Motor neuron (in vitro differentiated cells): Measurements from ENCODE around the gene IFT27. TPM values are rescaled to one million over a fixed set of nuclear protein-coding genes. Genes with fewer than 3 reads are reported as not detected.
A peak's percentile ranks its signal among the peaks of the same experiment; 100 is the strongest.
"Not testable (repeated sequence)": the region's sequence is repeated elsewhere in the genome, so short reads cannot be mapped to it uniquely, and the experiment has no call there.

Source experiments
- ATAC-seq, 8 experiments: fragments of 200-7000 bp; cut with Tn5 transposase; replicated peaks in 6 of 8; 2 replicates each; pipeline ENCODE4 v1.8.0; 2021; ENCODE audit warnings: mild to moderate bottlenecking in 8 of 8, moderate library complexity in 8 of 8
- H3K27ac ChIP-seq, 2 donors: fragments of 250-450 bp; sonication (Bioruptor Pico); 2 replicates each; pipeline ENCODE4 v1.9.0; 2021; ENCODE audit warnings: antibody characterized with exemption in 2 of 2, mild to moderate bottlenecking in 2 of 2, moderate library complexity in 1 of 2
- H3K4me1 ChIP-seq, 2 donors: fragments of 250-450 bp; sonication (Bioruptor Pico); replicated peaks in 1 of 2; 2 replicates each; pipeline ENCODE4 v1.6.1; 2021; ENCODE audit warnings: antibody characterized with exemption in 2 of 2, mild to moderate bottlenecking in 2 of 2, moderate library complexity in 1 of 2
- H3K4me3 ChIP-seq, 5 donors: fragments of 250-450 bp; sonication (Bioruptor Pico); 2 replicates each; pipeline ENCODE4 v1.9.0; 2021; ENCODE audit warnings: antibody characterized with exemption in 5 of 5, mild to moderate bottlenecking in 5 of 5, moderate library complexity in 4 of 5
- WGBS, 10 experiments: fragments of 450-650 bp; shearing (Covaris generic); methylation state at CpG; one replicate each; pipeline ENCODE4 v1.0.0; 2022; 5-methylcytosine and 5-hydroxymethylcytosine counted together
- in situ Hi-C, 9 experiments: fragments of 400-800 bp; cut with MboI; loops; one replicate each; pipeline ENCODE4 v1.15.0; 2021; ENCODE audit warnings: low sequenced_read_pairs in 9 of 9, low pct_unique_long_range_greater_than_20kb in 2 of 9; ENCODE audit not compliant: unreplicated experiment in 9 of 9
- total RNA-seq, 8 experiments: library from RNA; unstranded; fragments of 300-600 nt; gene quantifications; 2 replicates each; pipeline versions ENCODE4 v1.2.3 to v1.2.4, GENCODE V29; 2022

IFT27 gene
- total RNA-seq, 8 experiments from 2014 or later = 21.1 to 100 (median 55.7) TPM

DNA sequence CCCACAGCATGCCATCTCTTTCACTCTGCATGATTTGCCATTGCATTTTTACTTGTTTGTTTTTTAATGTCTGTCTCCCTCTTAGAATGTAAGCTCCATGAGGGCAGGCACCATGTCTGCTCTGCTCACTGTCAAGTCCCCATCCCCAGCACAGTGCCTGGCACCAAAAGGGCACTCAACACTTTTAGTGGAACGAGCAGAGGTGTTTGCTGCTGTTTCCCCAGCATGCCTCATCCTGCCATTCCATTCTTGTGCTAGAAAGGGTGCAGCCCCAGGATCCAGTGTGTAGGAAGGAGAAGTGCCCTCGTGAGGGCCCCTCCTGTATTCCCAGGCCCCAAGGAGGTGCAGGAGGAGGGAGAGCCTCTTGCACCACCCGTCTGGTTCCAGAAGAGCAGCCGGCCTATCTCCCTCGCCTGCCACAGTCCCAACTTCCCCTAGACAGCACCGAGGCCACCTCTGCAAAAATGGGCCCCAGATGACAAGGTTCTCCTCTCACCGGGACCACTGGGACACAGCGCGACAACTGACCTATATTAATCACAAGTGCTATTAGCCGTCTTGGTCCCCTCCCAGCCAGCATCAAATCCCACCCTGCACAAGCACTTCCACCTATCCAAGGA is 39.1 kb downstream of the IFT27 start:
- in situ Hi-C loops = no loop called here
- no peak for ATAC-seq
- 0 to 64% (median 44%) methylated on average over 1 to 5 of the region's 10 CpGs; no CpG with 5 or more reads in 4 of the 10 experiments for WGBS, 10 experiments
- H3K4me1 ChIP-seq = peaks cover 0 to 5% of the 10 kb centered on the region in 2 donors
- H3K4me3 ChIP-seq = no peak overlapping the region
- no peak overlapping the region for H3K27ac ChIP-seq

DNA sequence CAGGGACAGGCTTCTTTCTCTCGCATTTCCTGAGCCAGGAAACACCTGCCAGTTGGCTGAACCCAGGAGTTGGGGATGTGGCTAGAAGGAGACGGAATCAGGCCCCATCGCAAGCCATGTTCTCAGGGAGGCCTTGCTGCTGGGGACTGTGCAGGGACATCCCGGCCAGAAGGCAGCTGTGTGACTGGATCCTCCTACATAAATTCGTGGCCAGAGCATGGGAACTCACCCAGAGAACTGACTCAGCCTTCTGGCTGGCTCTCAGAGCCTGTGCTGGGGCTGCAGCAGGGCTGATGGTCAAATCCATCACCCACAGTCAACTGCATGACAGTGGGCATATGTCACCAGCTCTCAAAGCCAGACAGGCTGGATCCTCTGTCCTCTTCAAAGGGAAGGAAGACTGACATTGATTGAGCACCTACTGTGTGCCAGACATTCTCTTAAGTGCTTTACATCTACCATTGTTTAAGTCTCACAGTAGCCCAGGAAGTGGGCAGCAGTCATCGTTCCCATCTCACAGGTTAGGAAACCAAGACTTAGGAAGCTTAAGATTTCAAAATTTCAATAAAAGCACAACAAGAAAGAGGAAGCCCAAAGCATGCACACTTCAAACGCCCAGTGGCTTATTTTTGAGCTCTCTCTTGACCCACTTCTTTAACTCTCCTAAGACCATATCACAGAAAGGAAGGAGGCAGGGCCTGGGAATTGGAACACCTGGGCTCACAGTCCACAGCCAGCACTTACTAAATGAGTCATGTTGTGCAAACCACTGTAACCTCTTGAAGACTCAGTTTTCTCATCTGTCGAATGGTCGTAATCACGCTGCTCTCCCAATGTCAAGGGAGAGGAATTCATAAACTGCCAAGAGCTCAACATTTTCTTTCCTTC is 41.5 kb downstream of the IFT27 start:
- Histone ChIP-seq H3K27ac (no peak overlapping the region), H3K4me3 (no peak overlapping the region), H3K4me1 (peaks cover 0 to 5% of the 10 kb centered on the region in 2 donors)
- ATAC-seq = peak in 7 of 8 experiments; percentile 72 to 98 (median 90)
- WGBS, 10 experiments = 15 to 81% (median 55%) methylated on average over 1 to 9 of the region's 10 CpGs; no CpG with 5 or more reads in 2 of the 10 experiments
- in situ Hi-C loops = no loop called here

DNA sequence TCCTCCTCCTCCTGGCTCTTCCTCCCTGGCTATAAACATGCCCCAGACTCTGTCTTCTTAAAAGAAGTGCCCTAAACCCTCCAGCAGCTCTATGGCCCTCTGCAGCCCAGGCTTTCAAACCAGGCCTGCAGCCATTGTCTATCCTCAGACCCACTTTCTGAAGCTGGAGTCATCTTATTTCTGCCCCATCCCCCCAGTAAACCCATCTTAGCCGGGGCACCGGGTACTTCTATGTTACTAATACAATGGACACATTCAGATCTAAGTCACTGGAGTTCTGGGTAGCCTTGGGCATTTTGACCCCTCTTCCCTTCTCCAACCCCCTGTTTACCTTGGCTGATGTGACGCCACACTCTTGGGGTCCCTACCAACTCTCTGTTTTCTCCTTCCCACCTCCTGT is 42.6 kb downstream of the IFT27 start:
- WGBS, 10 experiments = 29 to 75% (median 63%) methylated on average over 1 to 2 of the region's 3 CpGs; no CpG with 5 or more reads in 5 of the 10 experiments
- Histone ChIP-seq H3K4me1 (peaks cover 0 to 5% of the 10 kb centered on the region in 2 donors), H3K4me3 (no peak overlapping the region), H3K27ac (no peak overlapping the region)
- in situ Hi-C loops = no loop called here
- ATAC-seq = no peak

DNA sequence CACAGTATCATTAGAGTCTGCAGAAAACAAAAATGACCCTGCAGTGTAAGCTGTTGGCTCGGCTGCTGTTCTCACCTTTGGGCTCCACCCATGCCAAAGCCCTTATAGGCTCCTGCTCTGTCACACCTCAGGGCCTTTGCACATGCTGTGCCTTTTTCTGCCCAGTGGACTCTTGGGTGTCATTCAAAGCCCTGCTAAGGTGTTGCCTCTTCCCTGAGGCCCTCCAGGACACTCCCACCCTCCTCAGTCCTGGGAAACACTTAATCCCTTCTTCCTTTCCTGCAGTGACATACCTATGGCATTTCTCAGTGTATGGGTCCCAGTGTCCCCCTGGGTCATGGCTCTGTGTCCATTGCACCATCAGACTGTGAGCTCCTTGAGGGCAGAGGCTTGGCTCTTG is 43.3 kb downstream of the IFT27 start:
- WGBS, 10 experiments = 0 to 67% (median 33%) methylated on average over 1 of the region's 1 CpG; no CpG with 5 or more reads in 5 of the 10 experiments

DNA sequence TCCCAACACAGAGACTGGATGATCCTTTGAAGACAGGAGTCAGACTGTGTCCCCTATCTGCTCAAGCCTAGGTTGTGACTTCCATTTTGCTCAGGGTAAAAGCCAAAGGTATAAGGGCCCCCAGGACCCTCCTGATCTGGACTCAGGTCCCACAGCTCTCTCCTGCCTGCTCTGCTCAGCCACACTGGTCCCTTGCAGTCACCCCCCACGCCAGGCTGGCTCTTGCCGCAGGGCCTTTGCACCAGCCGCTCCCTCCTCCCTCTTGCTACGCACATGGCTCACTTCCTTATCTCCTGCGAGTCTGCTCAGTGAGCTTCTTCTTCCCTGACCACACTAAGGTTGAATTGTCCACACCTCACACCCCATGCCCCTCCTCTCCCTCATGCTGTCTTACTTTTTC is 44.0 kb downstream of the IFT27 start:
- no peak overlapping the region for H3K4me3 ChIP-seq
- ATAC-seq = no peak
- peaks cover 0 to 5% of the 10 kb centered on the region in 2 donors for H3K4me1 ChIP-seq
- in situ Hi-C loops = no loop called here
- no peak overlapping the region for H3K27ac ChIP-seq
- 0 to 100% (median 70%) methylated on average over 1 to 5 of the region's 5 CpGs; no CpG with 5 or more reads in 3 of the 10 experiments for WGBS, 10 experiments

More for the DNA sequence above, 43.3 kb downstream of the IFT27 start:
- Histone ChIP-seq H3K4me3 (no peak overlapping the region), H3K27ac (no peak overlapping the region), H3K4me1 (peaks cover 0 to 5% of the 10 kb centered on the region in 2 donors)
- in situ Hi-C loops = no loop called here
- no peak for ATAC-seq

DNA sequence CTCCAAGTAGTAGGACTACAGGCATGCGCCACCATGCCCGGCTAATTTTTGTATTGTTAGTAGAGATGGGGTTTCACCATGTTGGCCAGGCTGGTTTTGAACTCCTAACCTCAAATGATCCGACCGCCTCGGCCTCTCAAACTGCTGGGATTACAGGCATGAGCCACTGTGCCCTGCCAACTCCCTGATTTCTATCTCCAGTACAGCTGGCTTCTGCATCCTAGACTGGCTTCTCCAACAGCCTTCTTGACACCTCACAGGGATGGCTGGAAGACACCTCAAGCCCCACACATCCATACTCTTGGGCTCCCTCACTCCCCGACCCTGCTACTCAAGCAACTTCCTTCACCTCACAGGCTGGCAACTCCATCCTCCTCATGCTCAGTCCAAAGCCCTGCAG is 44.6 kb downstream of the IFT27 start:
- in situ Hi-C loops = not testable (repeated sequence)
- 65 to 100% (median 77%) methylated on average over 1 to 6 of the region's 6 CpGs; no CpG with 5 or more reads in 5 of the 10 experiments for WGBS, 10 experiments

DNA sequence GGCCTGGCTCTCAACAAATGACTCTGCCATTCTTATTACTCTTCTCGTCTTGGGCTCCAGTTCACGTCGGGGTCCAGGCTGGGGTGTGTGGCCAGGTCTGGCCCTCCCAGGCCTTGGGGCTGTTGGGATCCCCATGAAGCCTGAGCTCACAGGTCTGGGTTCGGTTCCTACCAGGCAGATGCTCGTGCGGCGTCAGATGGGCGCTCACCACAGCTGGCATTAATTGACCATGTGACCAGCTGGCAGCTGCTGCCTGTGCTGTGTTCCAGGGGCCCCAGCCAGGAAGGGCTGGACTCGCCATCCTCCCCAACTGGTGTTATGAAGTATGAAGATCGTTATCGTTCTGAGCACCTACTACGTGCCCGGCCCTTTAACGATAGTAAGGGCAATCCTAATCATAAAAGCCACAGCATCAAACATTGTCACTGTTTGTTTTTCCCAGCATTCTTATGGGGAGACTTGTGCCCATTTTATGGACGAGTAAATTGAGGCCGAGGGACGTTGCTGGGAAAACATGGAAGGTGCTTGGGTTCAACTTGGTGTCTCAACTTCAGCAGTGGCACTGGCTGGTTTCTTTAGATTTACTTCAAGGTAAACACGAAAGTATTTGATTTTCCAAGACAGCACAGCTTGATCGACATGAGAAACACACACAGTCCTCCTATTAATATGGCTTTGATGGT is 45.6 kb downstream of the IFT27 start:
- no peak overlapping the region for H3K27ac ChIP-seq
- no peak overlapping the region for H3K4me3 ChIP-seq
- in situ Hi-C loops = no loop called here
- 27 to 100% (median 74%) methylated on average over 2 to 8 of the region's 19 CpGs; no CpG with 5 or more reads in 1 of the 10 experiments for WGBS, 10 experiments
- ATAC-seq = no peak
- H3K4me1 ChIP-seq = peaks cover 0 to 5% of the 10 kb centered on the region in 2 donors

More for the DNA sequence above, 44.6 kb downstream of the IFT27 start:
- ATAC-seq, H3K27ac ChIP-seq, H3K4me1 ChIP-seq, H3K4me3 ChIP-seq: not testable (repeated sequence)

DNA sequence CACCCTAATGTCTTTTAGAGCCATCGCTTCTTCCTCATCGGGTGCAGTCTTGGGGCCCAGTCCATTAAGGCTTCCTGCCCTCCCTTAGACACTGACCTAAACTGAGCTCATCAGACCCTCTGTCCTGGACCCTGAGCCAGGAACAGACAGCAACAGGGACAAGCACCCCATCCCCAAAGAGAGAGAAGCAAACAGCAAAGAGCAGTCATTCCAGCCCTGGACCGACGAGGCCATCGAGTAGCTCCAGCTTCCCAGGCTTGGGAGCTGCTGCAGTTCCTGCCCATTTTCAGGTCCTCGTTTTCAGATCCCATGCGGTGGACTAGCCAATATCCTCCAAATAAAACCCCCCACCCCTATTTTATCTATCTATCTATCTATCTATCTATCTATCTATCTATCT is 46.6 kb downstream of the IFT27 start:
- ATAC-seq = no peak
- Histone ChIP-seq H3K27ac (no peak overlapping the region), H3K4me1 (peaks cover 0 to 2% of the 10 kb centered on the region in 2 donors), H3K4me3 (no peak overlapping the region)
- 33 to 100% (median 65%) methylated on average over 1 to 6 of the region's 7 CpGs; no CpG with 5 or more reads in 4 of the 10 experiments for WGBS, 10 experiments
- in situ Hi-C loops = no loop called here

DNA sequence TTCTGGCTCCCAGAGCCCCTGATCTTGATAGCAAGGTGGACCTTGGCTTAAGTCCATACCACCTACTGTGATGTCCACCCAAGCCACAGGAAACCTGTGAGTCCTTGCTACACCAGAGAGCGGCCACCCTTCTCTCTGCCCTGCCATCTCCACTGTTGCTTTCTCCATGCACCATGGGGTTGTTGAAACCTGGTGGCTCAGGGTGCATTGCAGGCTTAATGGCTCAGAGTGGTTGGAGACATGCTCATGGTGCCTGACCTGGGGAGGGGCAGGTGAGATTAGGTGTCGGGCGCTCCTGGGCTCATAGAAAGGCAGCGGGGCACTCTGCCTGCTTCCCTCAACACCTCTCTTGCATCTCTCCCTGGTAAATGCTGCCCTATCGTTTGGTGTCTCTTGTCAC is 47.4 kb downstream of the IFT27 start:
- Histone ChIP-seq H3K4me1 (no peaks in the 10 kb centered on the region), H3K27ac (no peak overlapping the region), H3K4me3 (no peak overlapping the region)
- WGBS, 10 experiments = 0 to 88% (median 46%) methylated on average over 1 to 3 of the region's 5 CpGs; no CpG with 5 or more reads in 5 of the 10 experiments
- in situ Hi-C loops = no loop called here
- no peak for ATAC-seq

DNA sequence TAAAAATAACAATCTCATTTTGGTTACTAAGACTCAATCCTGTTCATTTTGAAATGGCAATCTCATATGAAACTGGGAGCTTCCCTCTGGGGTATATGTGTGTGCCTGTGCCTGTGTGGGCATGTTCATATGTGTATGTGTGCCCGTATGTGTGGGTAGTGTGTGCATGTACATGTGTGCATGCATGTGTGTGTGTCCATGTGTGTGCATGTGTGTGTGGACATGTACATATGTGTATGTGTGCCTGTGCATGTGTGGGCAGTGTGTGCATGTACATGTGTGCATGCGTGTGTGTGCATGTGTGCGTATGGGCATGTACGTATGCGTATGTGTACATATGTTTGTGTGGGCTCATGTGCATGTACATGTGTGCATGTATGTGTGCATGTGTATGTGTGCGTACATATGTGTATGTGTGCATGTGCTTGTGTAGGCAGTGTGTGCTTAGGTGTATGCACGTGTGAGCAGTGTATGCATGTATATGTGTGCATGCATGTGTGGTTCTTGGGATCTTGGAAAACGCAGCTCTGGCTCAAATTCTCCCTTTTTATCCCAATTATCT is 47.9 kb downstream of the IFT27 start:
- H3K27ac ChIP-seq = no peak overlapping the region
- no peak for ATAC-seq
- 40 to 100% (median 76%) methylated on average over 1 to 6 of the region's 8 CpGs; no CpG with 5 or more reads in 2 of the 10 experiments for WGBS, 10 experiments
- no peak overlapping the region for H3K4me3 ChIP-seq
- in situ Hi-C loops = no loop called here
- H3K4me1 ChIP-seq = no peaks in the 10 kb centered on the region

DNA sequence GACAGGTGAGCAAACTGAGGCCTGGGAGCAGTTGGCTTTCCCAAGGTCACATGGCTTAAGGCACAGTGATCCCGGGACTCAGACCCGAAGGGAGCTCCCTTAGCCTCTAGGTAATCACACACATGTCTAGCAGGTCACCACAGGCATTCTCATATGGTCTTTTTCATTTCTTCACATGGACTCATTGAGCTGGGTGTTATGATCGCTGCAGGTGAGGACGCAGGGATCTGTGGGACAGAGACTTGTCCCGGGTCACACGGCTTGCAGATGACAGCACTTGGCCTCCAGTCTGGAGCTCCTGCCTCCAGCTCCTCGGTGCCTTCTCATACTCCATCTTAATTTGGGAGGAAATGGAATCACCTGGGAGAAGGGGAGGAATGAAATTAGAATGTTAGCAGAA is 48.8 kb downstream of the IFT27 start:
- in situ Hi-C loops = no loop called here
- WGBS, 10 experiments = 29 to 100% (median 77%) methylated on average over 1 to 6 of the region's 7 CpGs; no CpG with 5 or more reads in 4 of the 10 experiments
- no peak for ATAC-seq

DNA sequence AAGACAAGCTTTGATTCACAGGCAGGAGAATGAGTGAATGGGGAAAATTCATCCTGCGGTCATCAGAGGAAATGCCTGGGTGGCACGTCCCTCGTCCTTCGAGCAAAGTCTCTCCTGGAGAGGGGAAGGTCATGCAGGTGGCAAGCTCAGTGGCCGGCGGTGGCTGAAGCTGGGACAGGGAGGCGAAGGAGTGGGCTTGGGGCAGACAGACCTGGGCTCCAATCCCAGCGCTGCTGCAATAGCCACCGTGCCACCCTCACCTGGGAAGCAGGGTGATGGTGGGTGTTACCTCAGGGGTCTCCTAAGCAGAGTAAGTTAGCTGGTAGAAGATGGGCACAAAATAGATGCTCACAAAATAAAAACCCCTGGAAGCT is 49.9 kb downstream of the IFT27 start:
- H3K4me1 ChIP-seq = no peaks in the 10 kb centered on the region
- ATAC-seq = no peak
- no peak overlapping the region for H3K4me3 ChIP-seq
- H3K27ac ChIP-seq = no peak overlapping the region
- 0 to 100% (median 70%) methylated on average over 1 to 7 of the region's 9 CpGs; no CpG with 5 or more reads in 5 of the 10 experiments for WGBS, 10 experiments
- in situ Hi-C loops = no loop called here

More for the DNA sequence above, 48.8 kb downstream of the IFT27 start:
- Histone ChIP-seq H3K4me3 (no peak overlapping the region), H3K27ac (no peak overlapping the region), H3K4me1 (no peaks in the 10 kb centered on the region)
